Activated gamma-delta T cell (primary cell): ENCODE measurements around the gene TOP2A.

Source experiments
- DNase-seq: peaks from one replicate; lab custom pipeline; 2025; lab: John Stamatoyannopoulos, UW

The TOP2A gene

DNA sequence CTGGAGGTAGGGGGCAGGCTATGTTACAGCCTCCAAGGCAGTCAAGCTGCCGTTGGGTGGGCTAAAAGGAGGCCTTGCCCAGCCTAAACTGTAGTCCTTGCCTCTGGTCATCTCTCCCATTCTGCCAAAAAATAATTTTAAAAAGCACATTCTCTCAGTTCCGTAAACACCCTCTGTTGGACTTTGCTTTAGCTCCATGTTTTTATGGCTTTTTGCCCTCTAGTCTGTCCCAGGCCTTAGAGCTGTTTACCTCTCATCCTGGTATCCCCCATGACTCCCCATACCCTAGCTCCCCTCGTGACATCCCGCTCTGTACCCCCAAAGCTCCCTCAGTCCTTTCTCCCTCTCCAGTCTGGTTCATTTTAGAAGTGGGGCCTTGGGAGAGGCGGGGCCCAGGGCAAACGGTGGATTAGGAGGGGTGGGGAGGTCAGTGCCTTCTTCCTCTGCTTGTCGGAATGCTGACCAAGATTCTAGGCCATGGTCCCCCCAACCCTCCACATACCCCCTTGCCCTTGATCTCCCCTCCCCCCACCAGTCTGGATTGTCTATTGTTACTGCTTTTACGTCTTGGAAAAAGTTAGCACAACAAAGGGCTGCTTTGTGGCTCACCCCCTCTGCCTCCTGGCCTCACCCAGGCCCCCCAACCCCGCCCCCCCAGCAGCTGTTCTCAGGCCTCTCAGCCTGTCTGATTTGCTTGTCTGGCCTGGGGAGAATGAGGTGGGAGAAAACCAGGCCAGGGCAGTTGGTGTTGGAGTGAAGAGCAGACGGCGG is 71.5 kb downstream of the TOP2A start:
- DNase-seq: no peak

DNA sequence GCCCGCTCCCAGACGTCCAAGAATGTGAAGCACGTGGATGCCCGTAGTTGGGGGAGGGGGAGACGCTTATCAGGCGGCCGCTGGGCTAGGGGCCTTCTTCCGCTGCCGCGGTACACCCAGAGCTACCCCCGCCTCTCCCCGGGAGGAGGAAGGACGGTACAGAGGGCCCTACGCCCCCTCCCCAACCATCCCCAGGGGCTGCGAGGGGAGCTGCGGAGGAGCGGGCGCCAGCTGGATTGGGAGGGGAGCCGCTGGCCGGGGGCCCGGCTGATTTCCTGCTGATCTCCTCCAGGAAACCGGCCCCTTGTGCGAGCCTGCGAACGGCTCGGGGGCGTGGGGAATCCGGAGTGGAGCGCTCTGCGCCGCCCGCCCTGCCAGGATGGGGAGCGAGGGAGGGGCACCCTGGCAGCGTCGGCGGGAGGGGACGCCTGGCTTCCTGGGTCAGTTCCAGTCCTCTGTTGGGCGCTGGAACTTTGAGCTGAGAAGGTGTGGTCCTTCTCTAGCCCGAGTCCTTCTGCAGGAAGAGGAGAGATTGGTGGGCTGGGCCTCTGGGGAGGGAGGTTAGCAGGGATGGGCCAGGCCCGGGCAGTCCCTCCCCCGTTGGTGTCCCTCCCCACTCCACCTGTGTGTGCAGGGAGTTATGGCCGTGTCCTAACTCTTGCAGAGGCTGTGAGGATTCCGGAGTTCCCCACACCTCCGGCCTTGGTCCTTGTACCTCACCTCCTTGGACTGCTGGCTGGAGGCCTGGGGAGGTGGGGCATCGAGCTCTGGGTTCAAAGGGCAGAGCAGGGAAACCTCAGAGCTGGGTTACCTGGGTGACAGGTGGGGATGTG is 72.3 kb downstream of the TOP2A start:
- peak; percentile 35 for DNase-seq

DNA sequence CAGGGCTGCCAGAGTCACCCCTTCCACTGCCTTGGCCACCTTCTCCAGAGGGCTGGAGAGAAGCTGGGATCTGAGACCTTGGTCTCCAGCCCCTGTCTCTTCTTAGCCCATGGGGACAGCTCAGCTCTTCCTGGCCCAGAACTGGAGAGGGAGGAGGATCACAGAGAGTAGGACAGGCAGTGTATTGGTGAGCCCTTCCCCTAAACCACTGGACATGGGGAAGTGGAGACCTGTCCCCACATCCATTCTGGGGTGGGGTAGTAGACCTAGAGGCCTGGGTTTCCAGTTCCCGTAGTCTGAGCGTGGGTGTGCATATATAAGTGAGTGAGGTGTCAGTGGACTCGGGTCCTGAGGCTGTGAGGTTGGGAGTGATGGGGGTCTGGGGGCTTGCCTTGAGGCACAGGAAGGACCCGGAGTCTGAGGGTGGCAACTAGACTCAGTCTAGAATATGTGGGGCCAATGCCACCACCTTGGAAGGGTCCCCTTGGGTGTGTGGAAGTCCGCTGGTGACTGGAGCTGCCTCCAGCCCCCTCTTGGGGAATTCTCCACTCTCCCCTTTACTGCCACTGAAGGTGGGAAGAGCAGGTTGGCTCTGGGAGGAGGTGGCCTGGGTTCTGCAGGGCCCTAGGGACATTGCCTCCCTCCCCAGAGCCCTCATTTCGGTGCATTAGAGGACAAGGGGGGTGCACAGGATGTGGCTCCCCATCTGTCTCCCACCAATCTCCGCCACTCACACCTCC is 73.1 kb downstream of the TOP2A start:
- no peak for DNase-seq

DNA sequence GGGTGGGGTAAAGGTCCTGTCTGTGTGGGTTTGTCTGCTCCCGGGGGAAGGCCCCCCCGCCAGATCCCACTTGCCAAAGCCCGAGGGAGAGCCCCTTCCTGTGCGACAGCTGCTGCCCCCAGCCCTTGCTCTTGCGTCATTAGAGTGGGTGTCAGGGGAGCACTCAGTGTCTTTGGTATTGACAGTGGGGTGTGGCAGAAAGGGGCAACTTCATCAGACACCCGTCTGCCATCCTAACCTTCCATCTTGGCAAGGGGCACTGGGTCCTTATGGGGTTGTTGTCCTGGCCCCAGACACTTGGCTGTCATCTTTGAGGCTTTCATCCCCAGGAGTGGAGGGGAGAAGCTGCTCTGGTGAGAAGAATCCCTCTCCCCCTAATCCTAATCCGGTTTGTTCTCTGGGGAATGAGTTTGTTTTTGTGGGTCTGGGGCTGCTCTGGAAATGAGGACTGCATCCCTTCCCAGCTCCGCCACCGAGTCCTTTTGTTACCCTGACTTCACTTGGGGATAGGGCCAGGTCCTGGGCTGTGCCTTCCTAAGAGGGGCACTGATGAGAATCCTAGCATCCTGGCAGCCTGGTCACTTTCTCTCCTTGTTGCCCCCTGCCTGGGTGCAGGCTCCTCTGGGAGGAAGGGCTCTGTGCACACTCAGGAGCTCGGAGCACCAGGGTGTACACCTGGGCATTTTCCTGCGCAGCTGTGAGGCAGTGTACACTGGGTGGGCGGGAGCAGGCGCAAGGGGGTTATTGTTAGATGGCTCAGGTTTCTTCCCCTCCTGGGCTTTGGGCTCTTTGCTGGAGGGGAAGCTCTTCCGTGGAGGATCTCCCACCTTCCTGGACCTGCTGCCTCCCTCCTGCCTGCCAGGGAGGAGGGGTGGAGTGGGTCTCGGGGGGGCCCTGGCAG is 74.2 kb downstream of the TOP2A start:
- no peak for DNase-seq

GRCh38 chr17:40342504-40343218 is 75.0 kb downstream of the TOP2A start:
- no peak for DNase-seq

GRCh38 chr17:40341808-40342503 is 75.7 kb downstream of the TOP2A start:
- peak; percentile 24 for DNase-seq

DNA sequence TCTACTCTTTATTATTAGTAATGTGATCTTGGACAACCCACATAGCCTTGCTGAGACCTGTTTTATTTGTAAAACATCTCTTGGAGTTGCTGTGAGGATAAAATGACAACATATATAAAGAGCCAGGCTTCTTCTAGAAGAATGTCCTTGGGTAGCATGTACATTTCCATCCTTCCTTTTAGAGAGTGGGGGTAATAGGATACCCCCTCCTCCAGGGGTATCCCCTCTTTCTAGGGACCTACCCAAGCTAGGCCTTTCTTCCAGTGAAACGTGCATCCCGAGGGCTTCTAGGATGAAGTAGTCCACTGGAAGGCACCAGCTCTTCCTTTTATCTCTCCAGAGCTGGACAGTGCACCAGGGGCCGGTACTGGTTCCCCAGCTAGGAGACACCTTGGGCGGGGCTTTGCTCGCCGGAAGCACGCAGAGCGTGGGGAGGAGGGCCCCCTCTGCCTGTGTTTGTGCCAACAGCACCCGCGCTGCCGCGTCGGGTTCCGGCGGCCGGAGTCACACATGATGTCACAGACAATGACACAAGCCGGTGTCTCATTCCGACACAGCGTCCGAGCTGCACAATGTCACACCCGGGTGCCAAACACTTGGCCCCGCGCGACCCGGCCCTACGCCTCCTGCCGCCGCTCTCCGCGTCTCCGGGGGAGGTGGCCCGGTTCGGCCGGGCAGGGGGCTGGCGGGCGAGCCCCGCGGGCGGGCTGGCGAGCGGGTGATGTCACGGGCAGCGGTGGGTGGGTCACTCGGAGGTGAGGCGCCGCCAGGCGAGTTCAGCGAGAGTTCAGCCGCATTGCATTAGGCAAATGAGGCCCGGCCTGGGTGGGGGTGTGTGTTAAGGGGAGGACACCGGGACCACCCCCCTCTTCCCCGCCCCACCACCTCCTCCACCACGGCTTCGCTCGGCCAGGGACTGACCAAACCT is 76.6 kb downstream of the TOP2A start:
- DNase-seq: peak; percentile 90

GRCh38 chr17:40340327-40340726 is 77.4 kb downstream of the TOP2A start:
- no peak for DNase-seq

DNA sequence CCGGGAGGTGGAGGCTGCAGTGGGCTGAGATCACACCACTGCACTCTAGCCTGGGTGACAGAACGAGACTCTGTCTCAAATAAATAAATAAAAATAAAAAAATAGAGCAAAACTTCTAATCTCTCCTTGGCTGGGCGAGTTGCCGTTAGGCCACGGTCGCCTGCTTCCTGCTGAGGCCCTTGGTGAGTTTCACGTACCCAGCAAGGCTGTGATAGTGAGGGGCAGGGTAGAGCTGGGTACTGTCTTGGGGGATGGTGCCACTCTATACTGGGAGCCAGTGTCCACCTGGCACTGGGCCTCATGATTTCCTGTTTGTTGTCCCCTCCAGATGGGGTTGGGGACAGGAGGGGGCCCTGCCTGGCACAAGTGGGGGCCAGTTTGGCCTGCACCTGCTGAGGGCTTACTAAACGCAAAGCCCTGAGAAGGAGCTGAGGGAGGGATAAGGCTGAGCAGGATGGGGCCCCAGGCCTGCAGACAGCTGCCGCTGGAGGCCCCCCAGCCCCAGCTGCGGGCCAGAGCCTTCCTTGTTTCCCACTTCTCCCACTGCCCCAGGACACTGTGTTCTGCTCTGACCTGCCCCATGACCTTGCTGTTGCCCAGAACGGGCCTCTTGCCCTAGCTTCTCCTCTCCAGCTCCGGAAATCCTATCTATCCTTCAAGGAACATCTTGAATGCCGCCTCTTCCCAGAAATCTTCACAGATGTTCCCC is 78.6 kb downstream of the TOP2A start:
- DNase-seq: no peak
